Subcutaneous abdominal adipose tissue (tissue), 5 donors: ENCODE data around the gene PRPF38A.
A peak's percentile ranks its signal among the peaks of the same experiment; 100 is the strongest.

Experiments
- H3K27ac ChIP-seq: one replicate; pipeline ENCODE4 v1.7.0; 2013; ENCODE audit warnings: low read depth, mild to moderate bottlenecking, inconsistent platforms, low read length, moderate library complexity
- H3K27me3 ChIP-seq, 5 donors: one replicate each; pipeline ENCODE4 v1.7.0; 2013; ENCODE audit warnings: low read length in 5 of 5, inconsistent platforms in 1 of 5; ENCODE audit not compliant: control insufficient read depth in 5 of 5, insufficient read depth in 4 of 5
- H3K36me3 ChIP-seq, 5 donors: one replicate each; pipeline ENCODE4 v1.7.0; 2013; ENCODE audit warnings: low read length in 5 of 5; ENCODE audit not compliant: control insufficient read depth in 5 of 5, insufficient read depth in 5 of 5
- H3K4me1 ChIP-seq, 5 donors: one replicate each; pipeline ENCODE4 v1.7.0; 2013; ENCODE audit warnings: low read length in 5 of 5, mild to moderate bottlenecking in 3 of 5, moderate library complexity in 1 of 5; ENCODE audit not compliant: control insufficient read depth in 5 of 5, insufficient read depth in 5 of 5
- H3K4me3 ChIP-seq, 5 donors: one replicate each; pipeline ENCODE4 v1.7.0; 2013; ENCODE audit warnings: low read length in 5 of 5, low read depth in 1 of 5
- H3K9ac ChIP-seq, 5 donors: one replicate each; pipeline ENCODE4 v1.7.0; 2013; ENCODE audit warnings: low read length in 5 of 5, mild to moderate bottlenecking in 4 of 5, moderate library complexity in 3 of 5
- H3K9me3 ChIP-seq, 5 donors: one replicate each; pipeline ENCODE4 v1.7.0; 2013; ENCODE audit warnings: low read length in 5 of 5; ENCODE audit not compliant: control insufficient read depth in 5 of 5
- donor health status: healthy.
- donor health status: healthy.
- donor health status: healthy.
- donor health status: healthy.
- donor health status: healthy.

Gene PRPF38A, protein sequence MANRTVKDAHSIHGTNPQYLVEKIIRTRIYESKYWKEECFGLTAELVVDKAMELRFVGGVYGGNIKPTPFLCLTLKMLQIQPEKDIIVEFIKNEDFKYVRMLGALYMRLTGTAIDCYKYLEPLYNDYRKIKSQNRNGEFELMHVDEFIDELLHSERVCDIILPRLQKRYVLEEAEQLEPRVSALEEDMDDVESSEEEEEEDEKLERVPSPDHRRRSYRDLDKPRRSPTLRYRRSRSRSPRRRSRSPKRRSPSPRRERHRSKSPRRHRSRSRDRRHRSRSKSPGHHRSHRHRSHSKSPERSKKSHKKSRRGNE

DNA sequence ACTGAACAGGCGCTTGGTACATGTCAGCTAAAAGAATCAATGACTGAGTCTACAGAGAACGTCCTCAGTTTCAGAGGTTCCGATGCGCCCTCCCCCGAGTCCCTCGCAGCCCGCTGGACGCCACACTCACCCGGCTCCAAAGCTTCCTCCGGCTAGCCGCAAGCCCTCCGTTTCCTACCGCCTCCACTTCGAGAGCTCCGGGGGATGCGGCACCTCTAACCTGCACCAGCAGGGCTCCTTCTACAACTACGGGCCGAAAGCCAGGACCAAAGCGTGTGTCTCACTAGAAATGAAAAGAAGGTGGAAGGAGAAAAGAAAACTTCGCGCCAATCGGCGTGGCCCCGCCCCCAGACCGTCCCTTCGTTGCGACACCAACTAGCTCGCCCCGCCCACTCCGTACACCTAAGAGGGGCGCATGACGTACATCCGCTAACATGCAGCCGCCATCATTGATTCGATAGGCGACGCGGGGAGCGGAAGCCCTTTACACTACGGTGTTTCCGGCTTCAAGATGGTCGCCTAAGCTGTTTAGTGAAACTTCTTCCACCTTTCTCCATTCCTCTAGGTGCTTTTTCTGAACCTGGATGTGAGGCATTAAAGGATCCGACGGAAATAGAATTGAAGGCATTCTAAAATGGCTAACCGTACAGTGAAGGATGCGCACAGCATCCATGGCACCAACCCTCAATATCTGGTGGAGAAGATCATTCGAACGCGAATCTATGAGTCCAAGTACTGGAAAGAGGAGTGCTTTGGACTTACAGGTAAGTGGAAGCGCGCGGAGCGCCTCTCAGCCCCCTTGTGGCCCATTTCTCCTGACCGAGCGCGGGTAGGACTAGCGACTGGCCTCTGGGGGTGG is at the start of gene PRPF38A, which contains the start of gene ORC1:
Gene PRPF38A, plus strand, starts transcription at position 487 of the 859 bp plus-strand sequence. Its CDS starts 148 bp downstream, at position 635.
Gene ORC1, minus strand, starts transcription at position 308 of the 859 bp plus-strand sequence. CDS start 2,200 bp downstream, outside the sequence.
- H3K36me3 ChIP-seq, result peaks cover 12 to 22% (median 18%) of the 10 kb centered on the region in 5 donors
- no peaks in the 10 kb centered on the region for H3K9me3 ChIP-seq

DNA sequence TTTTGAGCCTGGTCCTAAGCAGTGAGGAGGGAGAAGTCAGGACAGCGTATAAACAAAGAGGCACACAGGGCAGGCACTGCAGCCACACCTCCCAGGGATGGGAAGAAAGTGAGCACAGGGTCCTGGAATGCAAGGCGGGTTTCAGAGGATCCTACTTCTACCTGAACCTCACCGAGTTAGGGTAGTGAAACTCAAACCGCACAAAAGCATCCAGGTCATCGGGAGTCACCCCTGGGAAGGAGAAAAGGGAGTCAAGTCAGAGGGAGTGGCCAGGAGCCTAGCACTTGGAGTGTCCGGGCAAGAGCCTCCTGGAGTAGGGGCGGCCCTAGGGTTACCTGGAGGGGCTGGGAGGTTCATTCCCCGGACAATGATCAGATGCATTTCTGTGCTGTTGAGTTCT is 49.0 kb upstream of the PRPF38A start:
- no peak overlapping the region for H3K27ac ChIP-seq
- no peaks in the 10 kb centered on the region for H3K27me3 ChIP-seq
- H3K36me3 ChIP-seq, result peaks cover 2 to 85% (median 83%) of the 10 kb centered on the region in 5 donors
- peaks cover 0 to 22% (median 14%) of the 10 kb centered on the region in 5 donors for H3K4me1 ChIP-seq
- H3K4me3 ChIP-seq, result no peak overlapping the region
- H3K9ac ChIP-seq, result no peak overlapping the region
- no peaks in the 10 kb centered on the region for H3K9me3 ChIP-seq

More for the DNA sequence above, at the start of gene PRPF38A, which contains the start of gene ORC1:
- peak within 1 kb of the TSS; percentile 74 for H3K27ac ChIP-seq
- H3K4me3 ChIP-seq, result peak within 1 kb of the TSS; percentile 93 to 100 (median 98)
- H3K27me3 ChIP-seq, result no peaks in the 10 kb centered on the region
- H3K4me1 ChIP-seq, result peaks cover 4 to 22% (median 20%) of the 10 kb centered on the region in 5 donors
- peak within 1 kb of the TSS; percentile 71 to 93 (median 90) for H3K9ac ChIP-seq

DNA sequence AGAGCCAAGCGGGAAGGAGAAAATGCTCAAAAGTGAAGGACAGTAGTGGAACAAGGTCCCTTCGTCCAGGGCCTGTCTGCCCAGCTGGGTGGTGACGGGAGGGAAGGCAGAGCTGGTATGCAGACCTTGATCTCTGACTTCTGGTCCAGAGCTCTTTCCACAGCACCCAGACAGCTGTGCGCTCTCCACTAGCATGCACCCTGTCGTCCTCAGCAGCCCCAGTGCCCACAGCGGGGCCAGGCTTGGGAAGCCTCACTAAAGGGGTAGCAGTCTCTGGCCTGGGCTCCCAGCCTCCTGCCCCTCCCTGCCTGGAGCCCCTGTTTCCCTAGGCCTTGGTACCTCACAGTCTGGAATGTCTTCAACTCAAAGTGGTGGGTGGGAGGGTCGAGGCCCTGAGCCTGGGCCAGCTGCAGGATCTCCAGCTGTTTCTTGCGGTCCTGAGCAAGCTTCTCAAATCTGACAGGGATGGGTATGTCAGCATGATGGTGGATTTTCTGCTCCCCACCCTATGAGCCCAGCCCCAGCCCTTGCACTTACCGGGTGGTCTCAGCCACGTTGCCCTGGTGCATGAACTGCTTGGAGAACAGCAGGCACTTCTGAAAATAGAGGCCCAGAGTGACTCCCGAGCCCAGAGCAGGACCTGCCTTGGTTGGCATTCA is 48.4 kb upstream of the PRPF38A start:
- H3K36me3 ChIP-seq, result peaks cover 2 to 88% (median 86%) of the 10 kb centered on the region in 5 donors
- H3K27ac ChIP-seq, result no peak overlapping the region
- H3K4me3 ChIP-seq, result no peak overlapping the region
- H3K27me3 ChIP-seq, result no peaks in the 10 kb centered on the region
- no peak overlapping the region for H3K9ac ChIP-seq
- H3K9me3 ChIP-seq, result no peaks in the 10 kb centered on the region
- peaks cover 0 to 22% (median 14%) of the 10 kb centered on the region in 5 donors for H3K4me1 ChIP-seq

DNA sequence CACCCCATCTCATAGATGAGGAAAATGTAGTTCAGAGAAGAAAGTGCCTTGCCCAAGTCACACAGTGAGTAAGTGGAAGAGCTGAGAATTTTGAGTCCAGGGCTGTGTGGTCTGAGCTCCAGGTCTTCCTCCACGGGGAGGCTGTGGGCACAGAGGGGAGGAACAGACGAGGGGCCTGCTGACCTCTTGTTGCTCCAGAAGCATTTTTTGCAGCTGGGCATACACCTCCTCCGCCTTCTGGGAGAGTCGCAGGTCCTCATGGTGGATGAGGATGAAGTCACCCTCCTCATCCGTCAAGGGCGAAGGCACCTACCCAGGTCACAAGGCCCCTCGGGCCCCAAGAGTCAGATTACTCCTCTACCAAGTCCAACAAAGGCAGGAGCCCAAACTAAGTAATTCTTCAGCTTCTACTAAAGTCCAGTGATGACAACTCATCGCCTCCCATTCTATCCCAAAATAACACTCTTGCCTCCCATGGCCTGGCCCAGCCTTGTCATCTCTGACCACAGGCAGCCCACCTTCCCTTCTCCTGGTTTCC is 47.5 kb upstream of the PRPF38A start:
- H3K4me1 ChIP-seq, result peaks cover 0 to 15% (median 11%) of the 10 kb centered on the region in 5 donors
- H3K27me3 ChIP-seq, result no peaks in the 10 kb centered on the region
- no peak overlapping the region for H3K9ac ChIP-seq
- H3K36me3 ChIP-seq, result peaks cover 2 to 95% (median 94%) of the 10 kb centered on the region in 5 donors
- no peak overlapping the region for H3K4me3 ChIP-seq
- H3K27ac ChIP-seq, result no peak overlapping the region
- H3K9me3 ChIP-seq, result no peaks in the 10 kb centered on the region

DNA sequence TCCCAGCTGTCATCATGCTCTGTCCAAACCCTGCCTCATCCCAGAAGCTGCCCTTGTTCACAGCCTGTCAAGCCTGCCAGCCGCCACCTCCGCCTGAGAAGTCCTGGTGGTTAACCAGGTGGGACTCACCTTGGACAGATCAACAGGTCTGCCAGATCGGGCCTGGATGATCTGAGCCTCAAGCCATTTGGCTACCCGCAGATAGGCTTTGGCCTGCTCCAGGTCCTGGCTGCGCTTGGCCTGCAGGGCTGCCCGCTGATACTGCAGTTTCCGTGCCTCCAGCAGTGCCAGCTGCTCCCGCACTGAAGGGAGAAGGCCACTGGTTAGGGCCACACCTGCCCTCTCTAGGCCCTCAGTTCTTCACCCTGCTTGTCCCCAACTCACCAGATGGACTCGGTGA is 47.0 kb upstream of the PRPF38A start:
- no peak overlapping the region for H3K9ac ChIP-seq
- peaks cover 0 to 10% (median 6%) of the 10 kb centered on the region in 5 donors for H3K4me1 ChIP-seq
- H3K27ac ChIP-seq, result no peak overlapping the region
- H3K9me3 ChIP-seq, result no peaks in the 10 kb centered on the region
- H3K27me3 ChIP-seq, result no peaks in the 10 kb centered on the region
- peaks cover 2 to 100% (median 99%) of the 10 kb centered on the region in 5 donors for H3K36me3 ChIP-seq
- H3K4me3 ChIP-seq, result no peak overlapping the region

DNA sequence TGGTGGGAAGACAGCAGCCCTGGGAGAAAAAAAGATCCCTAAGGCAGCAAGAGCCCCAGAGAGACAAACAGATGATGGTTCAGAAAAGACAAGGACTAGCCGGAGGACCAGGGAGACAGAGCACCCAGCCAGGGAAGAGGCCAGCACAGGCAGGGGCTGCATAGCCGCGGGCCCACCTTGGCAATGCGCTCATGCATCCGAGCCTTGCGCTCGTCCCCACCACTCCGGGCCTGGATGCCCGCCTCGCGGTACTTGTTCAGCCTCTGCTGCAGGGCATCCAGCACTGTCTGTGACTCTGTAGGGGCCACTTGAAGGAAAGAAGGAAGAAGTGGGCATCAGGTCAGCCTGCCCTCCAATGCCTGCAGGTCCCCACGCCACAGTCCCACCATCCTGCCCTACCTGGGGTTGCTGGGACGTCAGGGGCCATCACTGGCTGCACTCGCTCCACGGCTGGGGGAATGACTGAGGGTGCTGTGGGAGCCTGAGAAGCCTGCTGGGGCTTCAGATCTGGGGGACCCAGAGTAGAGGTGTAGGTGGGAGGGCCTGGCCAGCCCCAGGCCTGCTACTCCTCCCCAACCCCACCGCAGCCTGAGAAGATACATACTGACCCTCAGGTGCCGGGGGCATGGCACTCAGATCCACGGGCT is 45.4 kb upstream of the PRPF38A start:
- Histone ChIP-seq H3K4me3 (no peak overlapping the region), H3K27me3 (no peaks in the 10 kb centered on the region), H3K27ac (no peak overlapping the region), H3K9me3 (no peaks in the 10 kb centered on the region), H3K9ac (no peak overlapping the region), H3K4me1 (peaks cover 0 to 6% (median 4%) of the 10 kb centered on the region in 5 donors), H3K36me3 (peaks cover 2 to 90% (median 89%) of the 10 kb centered on the region in 5 donors)

DNA sequence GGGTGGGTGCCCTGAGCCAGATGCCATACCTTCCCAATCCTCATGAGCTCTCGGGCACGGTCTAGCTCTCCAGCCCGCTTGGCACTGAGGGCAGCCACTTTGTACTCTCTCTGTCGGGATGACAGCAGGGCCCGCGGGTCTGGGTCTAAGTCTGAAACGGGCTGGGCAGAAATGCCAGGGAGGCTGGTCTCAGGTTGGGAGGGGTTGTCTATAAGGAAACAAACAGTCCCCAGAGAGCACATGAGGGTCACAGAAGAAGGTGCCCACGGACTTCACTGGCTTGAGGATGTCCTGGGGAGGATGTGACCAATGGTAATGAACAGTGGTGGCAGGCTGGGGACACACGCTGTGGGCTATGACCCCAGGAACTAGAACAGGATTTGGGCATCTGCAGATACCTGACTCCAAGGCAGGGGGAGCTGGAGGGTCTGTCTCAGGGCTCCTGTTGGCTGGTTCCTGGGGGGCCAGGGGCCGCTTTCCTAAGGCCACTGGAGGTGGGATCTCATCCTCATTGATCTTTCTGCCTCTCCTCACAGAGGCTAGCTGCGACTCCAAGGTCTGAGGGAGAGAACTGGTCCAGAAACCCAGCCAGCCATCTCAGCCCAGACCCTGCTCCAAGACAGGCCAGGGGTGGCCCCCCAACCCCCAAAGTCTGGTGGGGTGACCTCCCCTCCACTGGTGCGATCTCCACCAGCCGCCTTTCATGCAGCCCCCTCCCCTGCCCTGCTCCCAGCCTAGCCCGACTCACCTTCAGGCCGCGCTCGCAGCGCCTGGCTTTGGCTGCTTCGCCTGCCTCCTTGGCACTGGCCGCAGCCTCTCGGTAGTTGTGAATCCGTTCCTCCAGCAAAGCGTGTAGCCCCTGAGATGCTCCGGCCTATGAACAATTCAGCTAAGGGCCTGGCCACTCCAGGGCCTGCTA is 44.5 kb upstream of the PRPF38A start:
- H3K27me3 ChIP-seq, result no peaks in the 10 kb centered on the region
- H3K4me1 ChIP-seq, result peaks cover 3 to 13% (median 11%) of the 10 kb centered on the region in 5 donors
- no peak overlapping the region for H3K27ac ChIP-seq
- H3K9me3 ChIP-seq, result no peaks in the 10 kb centered on the region
- no peak overlapping the region for H3K4me3 ChIP-seq
- H3K9ac ChIP-seq, result no peak overlapping the region
- peaks cover 2 to 81% (median 80%) of the 10 kb centered on the region in 5 donors for H3K36me3 ChIP-seq

DNA sequence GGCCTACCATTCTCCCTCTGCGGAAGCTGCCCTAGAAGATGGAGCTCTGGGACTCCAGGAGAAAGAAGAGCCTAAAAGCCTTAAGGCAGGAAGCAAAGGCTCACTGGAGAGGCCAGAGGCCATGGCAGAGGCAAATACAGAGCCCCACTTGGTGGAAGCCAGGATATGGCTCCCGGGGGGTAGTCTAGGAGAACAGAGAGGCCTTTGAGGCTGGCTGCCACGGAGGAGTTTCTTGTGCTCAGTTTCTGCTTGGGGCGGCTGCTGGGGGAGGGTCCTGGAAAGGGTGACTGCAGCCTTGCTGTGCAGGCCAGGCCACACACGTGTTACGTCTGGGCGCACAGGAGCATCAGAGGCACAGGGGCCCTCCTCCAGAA is 43.8 kb upstream of the PRPF38A start:
- Histone ChIP-seq H3K4me1 (peaks cover 5 to 16% (median 14%) of the 10 kb centered on the region in 5 donors), H3K9ac (no peak overlapping the region), H3K4me3 (no peak overlapping the region), H3K27ac (no peak overlapping the region), H3K27me3 (no peaks in the 10 kb centered on the region), H3K9me3 (no peaks in the 10 kb centered on the region), H3K36me3 (peaks cover 2 to 75% (median 74%) of the 10 kb centered on the region in 5 donors)
